Nephron progenitor cell (in vitro differentiated cells): ENCODE measurements around the gene MELTF.

Experiments
- DNase-seq: peaks from one replicate; pipeline ENCODE4 v3.0.0; 2021
- H3K27ac Mint-ChIP-seq: 2 replicates; pipeline ENCODE4 v1.8.0; 2021; ENCODE audit warnings: mild to moderate bottlenecking, moderate library complexity, mixed read lengths
- H3K27me3 Mint-ChIP-seq: 2 replicates; pipeline ENCODE4 v1.8.0; 2021; ENCODE audit warnings: mild to moderate bottlenecking, low read depth, mixed read lengths; ENCODE audit not compliant: poor library complexity
- H3K36me3 Mint-ChIP-seq: 2 replicates; pipeline ENCODE4 v1.8.0; 2021; ENCODE audit warnings: low read depth, mixed read lengths
- H3K4me1 Mint-ChIP-seq: 2 replicates; pipeline ENCODE4 v1.8.0; 2021; ENCODE audit warnings: mixed read lengths
- H3K4me3 Mint-ChIP-seq: 2 replicates; pipeline ENCODE4 v1.8.0; 2021; ENCODE audit warnings: mild to moderate bottlenecking, moderate library complexity, mixed read lengths
- H3K9me3 Mint-ChIP-seq: 2 replicates; pipeline ENCODE4 v1.8.0; 2021; ENCODE audit warnings: mild to moderate bottlenecking, moderate library complexity, mixed read lengths
- TF ChIP-seq, protein P1 (sequence below): fragments of 200-600 bp; sonication (generic); IDR thresholded peaks from 2 replicates; pipeline ENCODE4 v1.5.0; 2021; ENCODE audit warnings: antibody characterized with exemption

Gene MELTF

DNA sequence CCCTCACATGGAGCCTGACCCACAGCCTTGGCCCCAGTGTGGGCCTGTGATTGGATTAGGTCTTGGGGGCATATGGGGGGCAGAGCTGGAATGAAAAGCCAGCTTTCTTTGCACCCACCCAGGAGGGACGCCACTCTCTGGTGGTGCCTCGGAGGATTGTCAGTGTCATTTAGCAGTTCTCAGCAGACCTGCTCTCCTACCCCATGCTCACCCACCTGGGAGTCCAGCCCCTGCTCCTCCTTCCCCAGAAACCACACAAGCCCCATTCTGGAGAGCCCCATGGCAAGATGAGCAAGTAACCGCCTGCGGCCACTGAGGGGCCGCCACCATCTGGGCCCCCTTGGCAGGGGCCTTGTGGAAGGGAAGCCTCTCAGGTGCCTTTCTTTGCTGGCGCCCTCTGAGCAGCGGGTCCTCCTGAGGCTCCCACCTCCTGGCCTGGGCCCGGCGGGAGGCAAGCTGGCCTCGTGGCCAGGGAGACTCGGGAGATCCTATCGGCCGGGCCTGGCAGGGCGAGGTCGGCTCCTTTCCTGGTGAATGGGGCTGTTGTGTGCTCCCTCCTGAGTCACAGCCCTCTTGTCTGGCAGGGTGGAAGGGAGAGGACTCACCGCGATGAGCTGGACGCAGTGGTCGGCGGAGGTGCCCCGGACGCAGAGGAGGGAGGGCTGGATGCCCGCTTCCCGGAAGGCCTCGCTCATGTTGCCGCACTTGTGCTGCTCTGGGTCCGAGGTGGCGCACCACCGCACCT is 2.3 kb downstream of the MELTF start:
- Mint-ChIP-seq H3K27me3 (peaks cover 48% of the 10 kb centered on the region), H3K36me3 (no peaks in the 10 kb centered on the region), H3K4me3 (no peak overlapping the region), H3K27ac (no peak overlapping the region), H3K9me3 (no peaks in the 10 kb centered on the region), H3K4me1 (peaks cover 41% of the 10 kb centered on the region)
- TF ChIP-seq, protein P1, sequence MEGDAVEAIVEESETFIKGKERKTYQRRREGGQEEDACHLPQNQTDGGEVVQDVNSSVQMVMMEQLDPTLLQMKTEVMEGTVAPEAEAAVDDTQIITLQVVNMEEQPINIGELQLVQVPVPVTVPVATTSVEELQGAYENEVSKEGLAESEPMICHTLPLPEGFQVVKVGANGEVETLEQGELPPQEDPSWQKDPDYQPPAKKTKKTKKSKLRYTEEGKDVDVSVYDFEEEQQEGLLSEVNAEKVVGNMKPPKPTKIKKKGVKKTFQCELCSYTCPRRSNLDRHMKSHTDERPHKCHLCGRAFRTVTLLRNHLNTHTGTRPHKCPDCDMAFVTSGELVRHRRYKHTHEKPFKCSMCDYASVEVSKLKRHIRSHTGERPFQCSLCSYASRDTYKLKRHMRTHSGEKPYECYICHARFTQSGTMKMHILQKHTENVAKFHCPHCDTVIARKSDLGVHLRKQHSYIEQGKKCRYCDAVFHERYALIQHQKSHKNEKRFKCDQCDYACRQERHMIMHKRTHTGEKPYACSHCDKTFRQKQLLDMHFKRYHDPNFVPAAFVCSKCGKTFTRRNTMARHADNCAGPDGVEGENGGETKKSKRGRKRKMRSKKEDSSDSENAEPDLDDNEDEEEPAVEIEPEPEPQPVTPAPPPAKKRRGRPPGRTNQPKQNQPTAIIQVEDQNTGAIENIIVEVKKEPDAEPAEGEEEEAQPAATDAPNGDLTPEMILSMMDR: no peak
- no peak for DNase-seq

GRCh38 chr3:197026481-197026866 is 3.1 kb downstream of the MELTF start:
- Mint-ChIP-seq H3K9me3 (no peaks in the 10 kb centered on the region), H3K36me3 (no peaks in the 10 kb centered on the region), H3K27ac (no peak overlapping the region), H3K27me3 (peaks cover 41% of the 10 kb centered on the region), H3K4me3 (no peak overlapping the region), H3K4me1 (peaks cover 49% of the 10 kb centered on the region)
- DNase-seq: no peak
- TF ChIP-seq, protein P1: no peak

DNA sequence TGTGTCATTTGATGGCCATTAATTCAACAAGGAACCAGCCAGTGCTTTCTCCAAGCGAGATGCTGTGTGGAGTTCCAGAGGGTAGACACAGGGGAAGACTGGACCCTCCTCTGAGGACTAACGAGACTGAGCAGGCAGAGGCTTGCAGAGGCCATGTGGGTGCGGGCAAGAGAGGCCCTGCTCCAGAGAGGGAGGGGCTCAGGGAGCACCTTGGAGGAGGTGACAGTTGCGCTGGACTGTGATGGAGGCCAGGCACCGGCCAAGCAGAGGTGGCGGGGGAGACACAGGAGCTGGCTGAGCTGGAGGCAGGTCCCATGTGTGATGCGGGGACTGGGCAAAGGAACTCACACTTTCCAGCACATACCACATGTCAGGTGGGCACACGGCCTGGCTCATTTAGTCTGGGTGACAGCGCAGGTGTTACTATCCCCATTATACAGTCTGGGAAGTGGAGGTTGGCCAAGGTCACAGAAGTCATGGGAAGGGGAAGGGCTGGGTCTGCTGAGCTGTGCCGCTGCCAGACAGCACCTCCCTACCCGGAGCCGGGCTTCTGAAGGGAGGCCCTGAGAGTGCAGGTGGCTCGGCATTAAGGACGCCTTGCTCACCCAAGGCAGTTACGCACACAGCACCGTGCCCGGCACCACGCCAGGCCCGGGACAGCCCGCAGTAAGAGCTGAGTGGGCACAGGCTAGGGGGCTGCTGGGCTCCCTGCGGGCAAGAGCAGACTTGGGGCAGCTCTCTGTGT is 3.7 kb downstream of the MELTF start:
- H3K36me3 Mint-ChIP-seq: no peaks in the 10 kb centered on the region
- H3K9me3 Mint-ChIP-seq: no peaks in the 10 kb centered on the region
- H3K4me1 Mint-ChIP-seq: peaks cover 51% of the 10 kb centered on the region
- H3K27ac Mint-ChIP-seq: no peak overlapping the region
- no peak for DNase-seq
- peaks cover 36% of the 10 kb centered on the region for H3K27me3 Mint-ChIP-seq
- TF ChIP-seq, protein P1: no peak
- no peak overlapping the region for H3K4me3 Mint-ChIP-seq

DNA sequence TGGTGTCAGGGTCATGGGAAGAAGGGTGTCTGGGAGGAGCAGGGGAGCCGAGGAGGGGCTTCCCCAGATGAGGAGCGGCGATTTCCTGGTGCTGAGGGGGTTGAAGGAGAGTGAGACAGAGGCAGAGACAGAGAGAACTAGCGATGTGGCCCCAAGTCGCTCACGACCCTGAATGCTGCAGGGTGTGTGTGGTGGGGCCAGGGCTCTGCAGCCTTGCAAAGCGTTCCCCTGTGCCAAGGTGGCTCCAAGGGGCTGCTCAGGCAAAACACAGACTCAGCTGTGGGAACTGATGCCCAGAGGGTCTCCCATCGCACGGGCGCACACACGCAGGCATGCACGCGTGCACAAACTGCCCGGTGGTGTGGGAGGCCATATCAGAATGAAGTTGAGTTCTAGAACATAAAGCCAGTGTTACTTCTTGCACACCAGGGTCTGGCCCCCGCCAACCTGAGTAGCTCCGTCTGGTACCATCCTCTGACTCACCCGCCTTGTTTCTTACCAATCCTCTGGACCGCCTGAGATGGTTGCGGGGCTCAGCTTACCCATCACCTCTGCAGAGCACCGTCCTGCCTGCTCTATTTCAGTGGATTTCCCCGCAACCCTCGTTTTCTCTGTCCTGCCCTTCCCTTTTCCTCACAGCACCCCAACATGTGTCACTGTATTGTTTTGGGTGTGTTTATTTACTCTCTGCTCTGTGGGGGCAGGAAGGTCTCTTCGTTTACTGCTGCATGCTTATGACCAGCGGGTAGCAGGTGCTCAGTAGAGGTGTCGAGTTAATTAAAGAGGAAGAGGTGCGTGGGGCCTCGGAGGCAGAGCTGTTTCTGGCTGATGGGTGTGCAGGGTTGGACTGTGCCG is 4.5 kb downstream of the MELTF start:
- Mint-ChIP-seq H3K27me3 (peaks cover 29% of the 10 kb centered on the region), H3K9me3 (no peaks in the 10 kb centered on the region), H3K36me3 (no peaks in the 10 kb centered on the region), H3K4me3 (no peak overlapping the region), H3K27ac (no peak overlapping the region), H3K4me1 (peaks cover 54% of the 10 kb centered on the region)
- TF ChIP-seq, protein P1: no peak
- DNase-seq: no peak

GRCh38 chr3:197023998-197024651 is 5.5 kb downstream of the MELTF start:
- H3K36me3 Mint-ChIP-seq: no peaks in the 10 kb centered on the region
- TF ChIP-seq, protein P1: no peak
- no peaks in the 10 kb centered on the region for H3K9me3 Mint-ChIP-seq
- peaks cover 64% of the 10 kb centered on the region for H3K4me1 Mint-ChIP-seq
- peaks cover 25% of the 10 kb centered on the region for H3K27me3 Mint-ChIP-seq
- no peak overlapping the region for H3K4me3 Mint-ChIP-seq
- DNase-seq: no peak
- H3K27ac Mint-ChIP-seq: no peak overlapping the region
